Activated B cell treated with CpG ODN at 0.5 μM for 24 hours (primary cell): Measurements from ENCODE around the gene EPHA3. TPM values are rescaled to one million over a fixed set of nuclear protein-coding genes. Genes with fewer than 3 reads are reported as not detected.

Source experiments
- ATAC-seq: fragments of 200-7000 bp; cut with Tn5 transposase; one replicate; pipeline ENCODE4 v1.10.0; 2021; ENCODE audit warnings: low read depth, mild to moderate bottlenecking, moderate library complexity
- CTCF ChIA-PET: fragments of 350-600 bp; sonication (Branson Sonifier 250); formaldehyde crosslinking; loops from one replicate; lab custom pipeline; 2021; ENCODE audit warnings: antibody characterized with exemption; lab: Charles Lee
- POLR2A ChIA-PET: fragments of 350-600 bp; sonication (Branson Sonifier 250); formaldehyde crosslinking; loops from one replicate; lab custom pipeline; 2021; ENCODE audit warnings: antibody characterized with exemption; lab: Charles Lee
- DNase-seq: peaks from one replicate; pipeline ENCODE4 v3.0.0; 2022
- H3K27ac Mint-ChIP-seq: one replicate; pipeline ENCODE4 v1.8.0; 2020; ENCODE audit warnings: mixed read lengths
- H3K27me3 Mint-ChIP-seq: one replicate; pipeline ENCODE4 v1.8.0; 2021; ENCODE audit warnings: mixed read lengths
- H3K36me3 Mint-ChIP-seq: one replicate; pipeline ENCODE4 v1.8.0; 2021; ENCODE audit warnings: low read depth, mixed read lengths
- H3K4me1 Mint-ChIP-seq: one replicate; pipeline ENCODE4 v1.8.0; 2021; ENCODE audit warnings: mixed read lengths
- H3K4me3 Mint-ChIP-seq: one replicate; pipeline ENCODE4 v1.8.0; 2020; ENCODE audit warnings: mild to moderate bottlenecking, mixed read lengths
- H3K9me3 Mint-ChIP-seq: one replicate; pipeline ENCODE4 v1.8.0; 2020; ENCODE audit warnings: mixed read lengths
- intact Hi-C: fragments of 100-400 bp; cut with micrococcal nuclease; formaldehyde crosslinking; loops from one replicate; pipeline ENCODE4 v1.15.1; 2024
- total RNA-seq: library from RNA; stranded (reverse); gene quantifications from 2 replicates; pipeline ENCODE4 v1.2.3, GENCODE V29; 2022
- TF ChIP-seq, protein P1 (sequence below): fragments of 200-600 bp; IDR thresholded peaks from one replicate; pipeline ENCODE4 v1.8.0; 2022; ENCODE audit warnings: antibody characterized with exemption, mild to moderate bottlenecking

Gene EPHA3
- total RNA-seq, 1 donor from 2014 or later: not detected

DNA sequence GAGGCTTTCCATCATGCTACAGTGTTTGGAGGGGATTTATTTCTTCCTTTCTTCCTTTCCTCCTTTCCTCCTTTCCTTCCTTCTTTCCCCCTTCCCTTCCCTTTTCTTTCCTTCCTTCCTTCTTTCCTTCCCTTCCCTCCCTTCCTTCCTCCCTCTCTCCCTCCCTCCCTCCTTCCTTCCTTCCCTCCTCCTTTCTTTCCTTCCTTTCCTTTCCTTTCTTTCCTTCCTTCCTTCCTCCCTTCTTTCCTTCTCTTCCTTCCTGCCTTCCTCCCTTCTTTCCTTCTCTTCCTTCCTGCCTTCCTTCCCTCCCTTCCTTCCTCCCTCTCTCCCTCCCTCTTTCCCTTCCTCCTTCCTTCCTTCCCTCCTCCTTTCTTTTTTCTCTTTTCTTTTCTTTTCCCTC is 127.2 kb downstream of the EPHA3 start:
- Mint-ChIP-seq H3K9me3 (no peaks in the 10 kb centered on the region), H3K36me3 (no peaks in the 10 kb centered on the region), H3K27ac (no peak overlapping the region), H3K27me3 (no peaks in the 10 kb centered on the region), H3K4me3 (no peak overlapping the region), H3K4me1 (no peaks in the 10 kb centered on the region)
- ChIA-PET CTCF (no interaction called here), POLR2A (no interaction called here)
- TF ChIP-seq, protein P1, sequence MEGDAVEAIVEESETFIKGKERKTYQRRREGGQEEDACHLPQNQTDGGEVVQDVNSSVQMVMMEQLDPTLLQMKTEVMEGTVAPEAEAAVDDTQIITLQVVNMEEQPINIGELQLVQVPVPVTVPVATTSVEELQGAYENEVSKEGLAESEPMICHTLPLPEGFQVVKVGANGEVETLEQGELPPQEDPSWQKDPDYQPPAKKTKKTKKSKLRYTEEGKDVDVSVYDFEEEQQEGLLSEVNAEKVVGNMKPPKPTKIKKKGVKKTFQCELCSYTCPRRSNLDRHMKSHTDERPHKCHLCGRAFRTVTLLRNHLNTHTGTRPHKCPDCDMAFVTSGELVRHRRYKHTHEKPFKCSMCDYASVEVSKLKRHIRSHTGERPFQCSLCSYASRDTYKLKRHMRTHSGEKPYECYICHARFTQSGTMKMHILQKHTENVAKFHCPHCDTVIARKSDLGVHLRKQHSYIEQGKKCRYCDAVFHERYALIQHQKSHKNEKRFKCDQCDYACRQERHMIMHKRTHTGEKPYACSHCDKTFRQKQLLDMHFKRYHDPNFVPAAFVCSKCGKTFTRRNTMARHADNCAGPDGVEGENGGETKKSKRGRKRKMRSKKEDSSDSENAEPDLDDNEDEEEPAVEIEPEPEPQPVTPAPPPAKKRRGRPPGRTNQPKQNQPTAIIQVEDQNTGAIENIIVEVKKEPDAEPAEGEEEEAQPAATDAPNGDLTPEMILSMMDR: no peak
- DNase-seq (no peak), ATAC-seq (no peak)
- intact Hi-C loops: no loop called here

DNA sequence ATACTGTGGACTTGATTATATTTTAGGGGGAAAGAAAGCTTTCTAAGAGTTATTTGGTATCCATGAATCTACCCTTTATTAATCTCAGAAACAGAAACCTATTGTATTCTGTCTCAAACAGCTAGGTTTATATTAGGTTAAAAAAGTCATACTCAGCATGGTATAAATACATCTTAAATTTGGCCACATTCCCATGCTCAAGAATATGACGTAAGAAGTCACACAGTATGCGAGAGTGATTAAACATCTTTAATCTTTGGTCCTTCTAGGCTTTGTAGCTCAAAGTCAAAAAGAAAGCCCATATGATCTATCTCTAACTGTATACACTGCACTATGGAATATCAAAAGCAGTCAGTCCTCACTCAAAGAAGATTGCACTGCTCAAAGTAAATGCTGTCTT is 131.4 kb downstream of the EPHA3 start:
- H3K4me1 Mint-ChIP-seq: no peaks in the 10 kb centered on the region
- H3K27me3 Mint-ChIP-seq: no peaks in the 10 kb centered on the region
- intact Hi-C loops: no loop called here
- no peaks in the 10 kb centered on the region for H3K9me3 Mint-ChIP-seq
- H3K4me3 Mint-ChIP-seq: no peak overlapping the region
- no peak overlapping the region for H3K27ac Mint-ChIP-seq
- H3K36me3 Mint-ChIP-seq: no peaks in the 10 kb centered on the region
- TF ChIP-seq, protein P1: no peak
- CTCF ChIA-PET: no interaction called here
- POLR2A ChIA-PET: no interaction called here
- DNase-seq (no peak), ATAC-seq (no peak)

GRCh38 chr3:89239774-89240173 is 132.4 kb downstream of the EPHA3 start:
- intact Hi-C loops: no loop called here
- ChIA-PET POLR2A (no interaction called here), CTCF (no interaction called here)
- ATAC-seq: no peak
- Mint-ChIP-seq H3K36me3 (no peaks in the 10 kb centered on the region), H3K27me3 (no peaks in the 10 kb centered on the region), H3K9me3 (no peaks in the 10 kb centered on the region), H3K27ac (no peak overlapping the region), H3K4me3 (no peak overlapping the region), H3K4me1 (no peaks in the 10 kb centered on the region)
- DNase-seq: no peak
- TF ChIP-seq, protein P1: no peak

DNA sequence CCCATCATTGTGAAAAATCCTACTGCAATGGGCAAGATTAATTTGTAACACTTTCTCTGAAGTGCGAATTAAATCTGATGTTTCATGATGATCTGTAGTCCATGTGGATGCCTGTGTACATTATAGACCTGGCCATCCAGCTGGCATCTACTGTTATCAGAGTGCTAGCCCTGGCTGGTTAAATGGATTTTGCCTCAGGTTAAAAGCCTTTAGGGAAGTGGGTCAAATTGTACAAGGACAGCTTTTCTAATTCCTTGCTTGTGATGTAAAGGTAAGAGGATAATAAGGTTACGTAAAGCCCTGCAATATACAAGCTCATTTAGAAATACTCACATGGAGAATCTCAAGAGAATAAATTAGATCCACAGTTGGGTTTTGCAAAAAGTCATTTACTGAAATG is 138.2 kb downstream of the EPHA3 start:
- TF ChIP-seq, protein P1: no peak
- ATAC-seq (no peak), DNase-seq (no peak)
- ChIA-PET POLR2A (no interaction called here), CTCF (no interaction called here)
- Mint-ChIP-seq H3K4me3 (no peak overlapping the region), H3K36me3 (no peaks in the 10 kb centered on the region), H3K9me3 (no peaks in the 10 kb centered on the region), H3K27ac (no peak overlapping the region), H3K27me3 (no peaks in the 10 kb centered on the region), H3K4me1 (no peaks in the 10 kb centered on the region)
- intact Hi-C loops: no loop called here

- POLR2A ChIA-PET: no interaction called here
- H3K27me3 Mint-ChIP-seq: no peaks in the 10 kb centered on the region
- CTCF ChIA-PET: no interaction called here
- no peaks in the 10 kb centered on the region for H3K36me3 Mint-ChIP-seq
- ATAC-seq: no peak
- intact Hi-C loops: no loop called here
- H3K4me3 Mint-ChIP-seq: no peak overlapping the region
- no peaks in the 10 kb centered on the region for H3K9me3 Mint-ChIP-seq
- no peak for DNase-seq
- no peak overlapping the region for H3K27ac Mint-ChIP-seq
- TF ChIP-seq, protein P1: no peak
- H3K4me1 Mint-ChIP-seq: no peaks in the 10 kb centered on the region
Measured at GRCh38 chr3:89246326-89246725, 138.9 kb downstream of the EPHA3 start.
